GM18907 (cell line): ENCODE measurements around the gene C10orf143.
"Not testable (repeated sequence)": the region's sequence is repeated elsewhere in the genome, so short reads cannot be mapped to it uniquely, and the experiment has no call there.

Experiments
- ATAC-seq: cut with Tn5 transposase; IDR thresholded peaks from one replicate; pipeline ENCODE4 v1.9.1; 2021; ENCODE audit warnings: mild to moderate bottlenecking, moderate library complexity; ENCODE audit not compliant: unreplicated experiment

Gene C10orf143

GRCh38 chr10:130110246-130111112 is at the start of gene C10orf143:
Gene C10orf143 (minus strand): TSS chr10:130110830. CDS start chr10:130110772, 58 bp downstream.
- peak; percentile 86 for ATAC-seq

- ATAC-seq: no peak
Observed at GRCh38 chr10:130159192-130159794, 48.7 kb upstream of the C10orf143 start.

- ATAC-seq: no peak
Observed at GRCh38 chr10:130146042-130146441, 35.4 kb upstream of the C10orf143 start.

- peak; percentile 89 for ATAC-seq
Observed at GRCh38 chr10:130141878-130142277, 31.2 kb upstream of the C10orf143 start.

GRCh38 chr10:130141460-130141859 is 30.8 kb upstream of the C10orf143 start:
- ATAC-seq: peak; percentile 23

- no peak for ATAC-seq
Observed at GRCh38 chr10:130141038-130141437, 30.4 kb upstream of the C10orf143 start.

- no peak for ATAC-seq
Observed at GRCh38 chr10:130140425-130140824, 29.8 kb upstream of the C10orf143 start.

GRCh38 chr10:130138479-130138866 is 27.8 kb upstream of the C10orf143 start:
- no peak for ATAC-seq

- ATAC-seq: no peak
Observed at GRCh38 chr10:130137659-130138478, 27.2 kb upstream of the C10orf143 start.

GRCh38 chr10:130137090-130137448 is 26.4 kb upstream of the C10orf143 start:
- no peak for ATAC-seq

GRCh38 chr10:130136226-130137089 is 25.8 kb upstream of the C10orf143 start, which contains the start of gene GLRX3:
Gene GLRX3 (plus strand): TSS chr10:130136391. CDS start chr10:130136421, 30 bp downstream.
- ATAC-seq: peak; percentile 85

- peak; percentile 22 for ATAC-seq
Observed at GRCh38 chr10:130135676-130136225, 25.1 kb upstream of the C10orf143 start.

- ATAC-seq: no peak
Observed at GRCh38 chr10:130128922-130129321, 18.3 kb upstream of the C10orf143 start.

- no peak for ATAC-seq
Observed at GRCh38 chr10:130128062-130128781, 17.6 kb upstream of the C10orf143 start.

GRCh38 chr10:130127364-130128061 is 16.9 kb upstream of the C10orf143 start:
- peak; percentile 94 for ATAC-seq

- no peak for ATAC-seq
Observed at GRCh38 chr10:130121486-130122079, 11.0 kb upstream of the C10orf143 start.

- ATAC-seq: not testable (repeated sequence)
Observed at GRCh38 chr10:130117535-130117934, 6.9 kb upstream of the C10orf143 start.

GRCh38 chr10:130116942-130117341 is 6.3 kb upstream of the C10orf143 start:
- ATAC-seq: not testable (repeated sequence)
